Measurements from ENCODE around the gene PCP2. TPM values are rescaled to one million over a fixed set of nuclear protein-coding genes. Genes with fewer than 3 reads are reported as not detected.

PCP2 gene
- total and polyA plus RNA-seq, 2 of the 13 experiments (the other 11 are each of a cell fraction or from before 2014, with no cell fraction given): 0.62 TPM; not detected in 1

- TF ChIP-seq ARID5B (CRISPR knock-in tag; IDR thresholded peaks at IDR 0.05) (no peak), SMAD3 (CRISPR knock-in tag; IDR thresholded peaks at IDR 0.05) (no peak), HNF4G (IDR thresholded peaks at IDR 0.05; ENCODE audit: borderline replicate concordance, low read depth, low read length) (peak; percentile 82), HNF4G (CRISPR knock-in tag; IDR thresholded peaks at IDR 0.05; ENCODE audit: borderline replicate concordance, low read depth) (peak; percentile 39; the same call in 1 of the 2 replicates), SIX4 (CRISPR knock-in tag; IDR thresholded peaks at IDR 0.05) (no peak), TOPORS (CRISPR knock-in tag; IDR thresholded peaks at IDR 0.05) (no peak), ZSCAN29 (CRISPR knock-in tag; conservative IDR thresholded peaks at IDR 0.05) (no peak), ZNF263 (CRISPR knock-in tag; IDR thresholded peaks at IDR 0.05) (no peak), MTA1 (CRISPR knock-in tag; IDR thresholded peaks at IDR 0.05; ENCODE audit: borderline replicate concordance) (no peak), DMAP1 (CRISPR knock-in tag; IDR thresholded peaks at IDR 0.05) (no peak), ZNF619 (CRISPR knock-in tag; IDR thresholded peaks at IDR 0.05) (0 out of 2 replicates have a peak, but pooled peaks have one; percentile 43), ZNF713 (CRISPR knock-in tag; IDR thresholded peaks at IDR 0.05) (no peak), BORCS8-MEF2B (CRISPR knock-in tag; IDR thresholded peaks at IDR 0.05) (no peak), CBX5 (CRISPR knock-in tag; IDR thresholded peaks at IDR 0.05; ENCODE audit: borderline replicate concordance) (no peak), FOXK1 (CRISPR knock-in tag; IDR thresholded peaks at IDR 0.05; ENCODE audit: borderline replicate concordance, low read depth) (no peak), HDAC6 (IDR thresholded peaks at IDR 0.05; ENCODE audit: low read depth, low read length) (no peak), ZNF274 (CRISPR knock-in tag; IDR thresholded peaks at IDR 0.05) (no peak), ARNT2 (CRISPR knock-in tag; IDR thresholded peaks at IDR 0.05; ENCODE audit: low read depth) (no peak), ZNF281 (CRISPR knock-in tag; IDR thresholded peaks at IDR 0.05; ENCODE audit: borderline replicate concordance) (peak; percentile 87), REPIN1 (CRISPR knock-in tag; IDR thresholded peaks at IDR 0.05; ENCODE audit: borderline replicate concordance, low read depth) (no peak)
- TF ChIP-seq, protein P1, sequence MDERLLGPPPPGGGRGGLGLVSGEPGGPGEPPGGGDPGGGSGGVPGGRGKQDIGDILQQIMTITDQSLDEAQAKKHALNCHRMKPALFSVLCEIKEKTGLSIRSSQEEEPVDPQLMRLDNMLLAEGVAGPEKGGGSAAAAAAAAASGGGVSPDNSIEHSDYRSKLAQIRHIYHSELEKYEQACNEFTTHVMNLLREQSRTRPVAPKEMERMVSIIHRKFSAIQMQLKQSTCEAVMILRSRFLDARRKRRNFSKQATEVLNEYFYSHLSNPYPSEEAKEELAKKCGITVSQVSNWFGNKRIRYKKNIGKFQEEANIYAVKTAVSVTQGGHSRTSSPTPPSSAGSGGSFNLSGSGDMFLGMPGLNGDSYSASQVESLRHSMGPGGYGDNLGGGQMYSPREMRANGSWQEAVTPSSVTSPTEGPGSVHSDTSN (CRISPR knock-in tag; IDR thresholded peaks at IDR 0.05): no peak
Observed at GRCh38 chr19:7596211-7596937, 37.1 kb downstream of the PCP2 start (continued).
